Peyer's patch (tissue), 4 donors: Measurements from ENCODE around the gene RUFY4.

Experiments used
- CTCF ChIP-seq, 6 experiments: fragments of 450-650 bp in 4 of 6; fragments of 200-600 bp in 2 of 6; sonication (generic) in 1 of 6; IDR thresholded peaks; one replicate each; pipeline ENCODE4 v1.5.1; 2017 to 2019; ENCODE audit warnings: antibody characterized with exemption in 6 of 6, mild to moderate bottlenecking in 3 of 6, moderate library complexity in 1 of 6
- POLR2A ChIP-seq, 2 donors: fragments of 450-650 bp; IDR thresholded peaks; one replicate each; pipeline ENCODE4 v1.5.1; 2017; ENCODE audit warnings: antibody characterized with exemption in 2 of 2, mild to moderate bottlenecking in 2 of 2, moderate library complexity in 2 of 2

- TF ChIP-seq CTCF (IDR thresholded peaks at IDR 0.05) (no peak), POLR2A (IDR thresholded peaks at IDR 0.05) (no peak)
These were observed 17.4 kb downstream of the RUFY4 start for GRCh38 chr2:218086478-218086877.
